Neural cell (in vitro differentiated cells): ENCODE measurements around the gene CEACAM5. TPM values are rescaled to one million over a fixed set of nuclear protein-coding genes. Genes with fewer than 3 reads are reported as not detected.

Experiments used
- H2AFZ ChIP-seq: fragments of 200-600, 300-800 bp; sonication (generic), shearing (Covaris generic); 2 replicates; pipeline ENCODE4 v1.6.0; 2014; ENCODE audit warnings: low read depth, mild to moderate bottlenecking, antibody characterized with exemption, low read length, moderate library complexity
- H3F3A ChIP-seq: fragments of 200-600 bp; shearing (Covaris generic); 2 replicates; pipeline ENCODE4 v1.6.1; 2016; ENCODE audit warnings: mild to moderate bottlenecking, moderate library complexity, mixed read lengths, antibody characterized with exemption, low read length; ENCODE audit not compliant: insufficient read depth, poor library complexity, severe bottlenecking
- H3K27ac ChIP-seq: fragments of 200-600, 300-800 bp; sonication (generic), shearing (Covaris generic); 2 replicates; pipeline ENCODE4 v1.5.1; 2014; ENCODE audit warnings: mild to moderate bottlenecking, low read length, moderate library complexity
- H3K27me3 ChIP-seq: fragments of 300-800, 200-600 bp; sonication (generic), shearing (Covaris generic); 2 replicates; pipeline ENCODE4 v1.6.0; 2014; ENCODE audit warnings: mild to moderate bottlenecking, low read depth, low read length, moderate library complexity; ENCODE audit not compliant: insufficient read depth
- H3K36me3 ChIP-seq: fragments of 300-800, 200-600 bp; sonication (generic), shearing (Covaris generic); 2 replicates; pipeline ENCODE4 v1.5.1; 2014; ENCODE audit warnings: mild to moderate bottlenecking, antibody characterized with exemption, low read length, moderate library complexity; ENCODE audit not compliant: insufficient read depth
- H3K4me2 ChIP-seq: fragments of 300-800, 200-600 bp; sonication (generic), shearing (Covaris generic); 2 replicates; pipeline ENCODE4 v1.6.0; 2014; ENCODE audit warnings: mild to moderate bottlenecking, low read length
- H3K4me3 ChIP-seq: fragments of 300-800, 200-600 bp; sonication (generic), shearing (Covaris generic); 2 replicates; pipeline ENCODE4 v1.5.1; 2014; ENCODE audit warnings: mild to moderate bottlenecking, low read length, moderate library complexity
- H3K79me2 ChIP-seq: fragments of 200-600 bp; shearing (Covaris generic); replicated peaks from 2 replicates; pipeline ENCODE4 v1.6.0; 2014; ENCODE audit warnings: mild to moderate bottlenecking, low read length, moderate library complexity; ENCODE audit not compliant: insufficient read depth
- H3K9ac ChIP-seq: fragments of 300-800, 200-600 bp; sonication (generic), shearing (Covaris generic); 2 replicates; pipeline ENCODE4 v1.6.1; 2016; ENCODE audit warnings: mild to moderate bottlenecking, low read length, mixed read lengths
- H3K9me2 ChIP-seq: fragments of 200-600 bp; shearing (Covaris generic); 2 replicates; pipeline ENCODE4 v1.6.1; 2016; ENCODE audit warnings: mild to moderate bottlenecking, low read length, mixed read lengths; ENCODE audit not compliant: insufficient read depth
- H3K9me3 ChIP-seq: fragments of 200-600, 300-800 bp; sonication (generic), shearing (Covaris generic); 2 replicates; pipeline ENCODE4 v1.6.1; 2016; ENCODE audit warnings: mild to moderate bottlenecking, mixed run types, low read length, moderate library complexity, mixed read lengths
- H4K20me1 ChIP-seq: fragments of 200-600 bp; shearing (Covaris generic); 2 replicates; pipeline ENCODE4 v1.6.1; 2016; ENCODE audit warnings: mild to moderate bottlenecking, mixed run types; ENCODE audit not compliant: insufficient read depth
- EP300 ChIP-seq: fragments of 450-650 bp; conservative IDR thresholded peaks from 2 replicates; pipeline ENCODE4 v1.6.1; 2014; ENCODE audit warnings: antibody characterized with exemption, mild to moderate bottlenecking, moderate library complexity; ENCODE audit not compliant: poor library complexity, severe bottlenecking
- EZH2 ChIP-seq: fragments of 200-600, 300-800 bp; shearing (Covaris generic), sonication (generic); IDR thresholded peaks from 2 replicates; pipeline ENCODE4 v1.6.1; 2014; ENCODE audit warnings: antibody characterized with exemption, low read length, borderline replicate concordance, mild to moderate bottlenecking; ENCODE audit not compliant: insufficient read depth, poor library complexity, severe bottlenecking
- MXI1 ChIP-seq: fragments of 450-650 bp; conservative IDR thresholded peaks from 2 replicates; pipeline ENCODE4 v1.6.1; 2014; ENCODE audit warnings: antibody characterized with exemption, mild to moderate bottlenecking; ENCODE audit not compliant: poor library complexity, severe bottlenecking
- POLR2AphosphoS5 ChIP-seq: IDR thresholded peaks from 2 replicates; pipeline ENCODE4 v1.6.1; 2012
- RAD21 ChIP-seq: fragments of 450-650 bp; conservative IDR thresholded peaks from 2 replicates; pipeline ENCODE4 v1.6.1; 2014; ENCODE audit warnings: antibody characterized with exemption, mild to moderate bottlenecking, moderate library complexity
- SMC3 ChIP-seq: fragments of 450-650 bp; conservative IDR thresholded peaks from 2 replicates; pipeline ENCODE4 v1.6.1; 2014; ENCODE audit warnings: antibody characterized with exemption, mild to moderate bottlenecking, moderate library complexity; ENCODE audit not compliant: poor library complexity
- TAF1 ChIP-seq: IDR thresholded peaks from 2 replicates; pipeline ENCODE4 v1.6.1; 2012; ENCODE audit warnings: low read depth
- polyA plus RNA-seq: library from polyadenylated mRNA; depleted of rRNA; stranded (reverse); fragments of >200 nt; gene quantifications from 2 replicates; pipeline ENCODE4 v1.2.3, GENCODE V29; 2014
- TF ChIP-seq, protein P1 (sequence below): IDR thresholded peaks from 2 replicates; pipeline ENCODE4 v1.6.1; 2012; ENCODE audit warnings: borderline replicate concordance
- TF ChIP-seq, protein P2 (sequence below): fragments of 450-650 bp; IDR thresholded peaks from 2 replicates; pipeline ENCODE4 v1.5.1; 2014; ENCODE audit warnings: antibody characterized with exemption, mild to moderate bottlenecking, moderate library complexity; ENCODE audit not compliant: poor library complexity, severe bottlenecking

Gene CEACAM5
- polyA plus RNA-seq, 1 donor from 2014 or later = not detected

DNA sequence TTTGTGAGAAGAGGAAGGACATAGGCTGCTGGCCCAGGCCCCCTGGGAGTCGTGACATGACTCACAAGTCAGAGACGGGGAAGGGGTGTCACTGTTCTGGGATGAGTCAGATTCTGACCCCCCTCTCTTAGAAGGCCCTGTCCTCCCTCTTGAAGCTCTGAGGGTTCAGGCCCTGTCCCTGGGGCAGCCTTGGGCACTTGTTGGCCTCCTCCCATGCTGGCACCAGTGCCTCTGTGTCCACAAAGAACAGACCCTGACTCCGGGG is 17.7 kb upstream of the CEACAM5 start:
- H3K27me3 ChIP-seq = no peaks in the 10 kb centered on the region
- H4K20me1 ChIP-seq = no peaks in the 10 kb centered on the region
- no peak overlapping the region for H2AFZ ChIP-seq
- no peak overlapping the region for H3K27ac ChIP-seq
- no peak overlapping the region for H3K4me2 ChIP-seq
- H3K4me3 ChIP-seq = no peak overlapping the region
- TF ChIP-seq MXI1 (no peak), POLR2AphosphoS5 (no peak), TAF1 (no peak), SMC3 (no peak), EP300 (no peak), RAD21 (no peak)
- TF ChIP-seq, protein P1, sequence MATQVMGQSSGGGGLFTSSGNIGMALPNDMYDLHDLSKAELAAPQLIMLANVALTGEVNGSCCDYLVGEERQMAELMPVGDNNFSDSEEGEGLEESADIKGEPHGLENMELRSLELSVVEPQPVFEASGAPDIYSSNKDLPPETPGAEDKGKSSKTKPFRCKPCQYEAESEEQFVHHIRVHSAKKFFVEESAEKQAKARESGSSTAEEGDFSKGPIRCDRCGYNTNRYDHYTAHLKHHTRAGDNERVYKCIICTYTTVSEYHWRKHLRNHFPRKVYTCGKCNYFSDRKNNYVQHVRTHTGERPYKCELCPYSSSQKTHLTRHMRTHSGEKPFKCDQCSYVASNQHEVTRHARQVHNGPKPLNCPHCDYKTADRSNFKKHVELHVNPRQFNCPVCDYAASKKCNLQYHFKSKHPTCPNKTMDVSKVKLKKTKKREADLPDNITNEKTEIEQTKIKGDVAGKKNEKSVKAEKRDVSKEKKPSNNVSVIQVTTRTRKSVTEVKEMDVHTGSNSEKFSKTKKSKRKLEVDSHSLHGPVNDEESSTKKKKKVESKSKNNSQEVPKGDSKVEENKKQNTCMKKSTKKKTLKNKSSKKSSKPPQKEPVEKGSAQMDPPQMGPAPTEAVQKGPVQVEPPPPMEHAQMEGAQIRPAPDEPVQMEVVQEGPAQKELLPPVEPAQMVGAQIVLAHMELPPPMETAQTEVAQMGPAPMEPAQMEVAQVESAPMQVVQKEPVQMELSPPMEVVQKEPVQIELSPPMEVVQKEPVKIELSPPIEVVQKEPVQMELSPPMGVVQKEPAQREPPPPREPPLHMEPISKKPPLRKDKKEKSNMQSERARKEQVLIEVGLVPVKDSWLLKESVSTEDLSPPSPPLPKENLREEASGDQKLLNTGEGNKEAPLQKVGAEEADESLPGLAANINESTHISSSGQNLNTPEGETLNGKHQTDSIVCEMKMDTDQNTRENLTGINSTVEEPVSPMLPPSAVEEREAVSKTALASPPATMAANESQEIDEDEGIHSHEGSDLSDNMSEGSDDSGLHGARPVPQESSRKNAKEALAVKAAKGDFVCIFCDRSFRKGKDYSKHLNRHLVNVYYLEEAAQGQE = no peak
- TF ChIP-seq, protein P2, sequence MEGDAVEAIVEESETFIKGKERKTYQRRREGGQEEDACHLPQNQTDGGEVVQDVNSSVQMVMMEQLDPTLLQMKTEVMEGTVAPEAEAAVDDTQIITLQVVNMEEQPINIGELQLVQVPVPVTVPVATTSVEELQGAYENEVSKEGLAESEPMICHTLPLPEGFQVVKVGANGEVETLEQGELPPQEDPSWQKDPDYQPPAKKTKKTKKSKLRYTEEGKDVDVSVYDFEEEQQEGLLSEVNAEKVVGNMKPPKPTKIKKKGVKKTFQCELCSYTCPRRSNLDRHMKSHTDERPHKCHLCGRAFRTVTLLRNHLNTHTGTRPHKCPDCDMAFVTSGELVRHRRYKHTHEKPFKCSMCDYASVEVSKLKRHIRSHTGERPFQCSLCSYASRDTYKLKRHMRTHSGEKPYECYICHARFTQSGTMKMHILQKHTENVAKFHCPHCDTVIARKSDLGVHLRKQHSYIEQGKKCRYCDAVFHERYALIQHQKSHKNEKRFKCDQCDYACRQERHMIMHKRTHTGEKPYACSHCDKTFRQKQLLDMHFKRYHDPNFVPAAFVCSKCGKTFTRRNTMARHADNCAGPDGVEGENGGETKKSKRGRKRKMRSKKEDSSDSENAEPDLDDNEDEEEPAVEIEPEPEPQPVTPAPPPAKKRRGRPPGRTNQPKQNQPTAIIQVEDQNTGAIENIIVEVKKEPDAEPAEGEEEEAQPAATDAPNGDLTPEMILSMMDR = no peak
- H3K79me2 ChIP-seq = no peaks in the 10 kb centered on the region
- H3K36me3 ChIP-seq = no peaks in the 10 kb centered on the region
- H3K9ac ChIP-seq = no peak overlapping the region
- H3K9me2 ChIP-seq = no peaks in the 10 kb centered on the region
- no peaks in the 10 kb centered on the region for H3F3A ChIP-seq
- H3K9me3 ChIP-seq = no peaks in the 10 kb centered on the region

DNA sequence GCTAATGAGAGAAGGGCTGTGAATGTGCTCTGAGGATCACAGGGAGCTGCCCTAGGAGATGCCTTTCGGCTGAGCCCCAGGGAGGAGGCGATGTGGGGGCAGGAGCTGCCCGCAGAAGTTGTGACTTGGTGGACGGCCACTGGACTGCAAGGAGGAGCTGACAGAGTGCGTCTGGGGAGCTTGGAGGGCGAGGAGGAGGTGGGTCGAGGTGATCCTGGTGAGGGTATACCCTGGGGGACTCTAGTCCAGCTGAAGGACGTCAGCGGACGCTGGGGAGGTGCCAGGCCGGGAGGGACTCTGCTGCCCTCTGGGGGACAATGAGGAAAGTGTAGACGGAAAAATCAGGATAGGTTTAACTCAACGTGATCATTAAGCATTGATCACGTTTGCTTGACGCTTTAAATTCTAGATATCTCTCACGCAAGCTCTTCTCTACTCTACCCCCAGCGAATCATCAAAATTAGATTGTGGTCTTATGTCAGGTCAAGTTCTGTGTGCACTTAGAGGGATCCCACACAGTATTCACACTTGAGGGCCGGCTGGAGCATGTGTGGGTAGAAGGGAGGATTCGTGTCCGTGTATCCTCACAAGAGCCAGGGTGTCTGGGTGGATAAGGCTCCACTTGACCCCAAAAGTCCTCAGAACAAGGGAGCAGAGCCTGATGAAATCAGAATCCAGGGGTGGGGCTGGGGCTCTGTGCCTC is 17.0 kb upstream of the CEACAM5 start:
- Histone ChIP-seq H3K27me3 (no peaks in the 10 kb centered on the region), H3K4me3 (no peak overlapping the region)

More for the DNA sequence above, 17.0 kb upstream of the CEACAM5 start:
- TF ChIP-seq EP300 = no peak
- no peak for TF ChIP-seq SMC3
- TF ChIP-seq TAF1 = no peak
- TF ChIP-seq POLR2AphosphoS5 = no peak
- no peak for TF ChIP-seq EZH2
- TF ChIP-seq, protein P1 = no peak
- TF ChIP-seq RAD21 = no peak
- no peak for TF ChIP-seq MXI1
- TF ChIP-seq, protein P2 = no peak
- Histone ChIP-seq H3K9me2 (no peaks in the 10 kb centered on the region), H3K9me3 (no peaks in the 10 kb centered on the region), H4K20me1 (no peaks in the 10 kb centered on the region), H3K36me3 (no peaks in the 10 kb centered on the region), H2AFZ (no peak overlapping the region), H3K79me2 (no peaks in the 10 kb centered on the region), H3K4me2 (no peak overlapping the region), H3K27ac (no peak overlapping the region), H3K9ac (no peak overlapping the region), H3F3A (no peaks in the 10 kb centered on the region)
